GM18909 (cell line): Measurements from ENCODE around the gene CDK5R2.
"Not testable (repeated sequence)": the region's sequence is repeated elsewhere in the genome, so short reads cannot be mapped to it uniquely, and the experiment has no call there.

Source experiments
- ATAC-seq: cut with Tn5 transposase; IDR thresholded peaks from one replicate; pipeline ENCODE4 v1.9.1; 2021; ENCODE audit warnings: mild to moderate bottlenecking; ENCODE audit not compliant: unreplicated experiment, poor library complexity

CDK5R2 gene

GRCh38 chr2:218959141-218959731 is at the start of gene CDK5R2:
CDK5R2 (plus strand) TSS chr2:218959666; CDS start chr2:218959821, 155 bp downstream.
- peak; percentile 96 for ATAC-seq

GRCh38 chr2:218910741-218911140 is 48.7 kb upstream of the CDK5R2 start:
- no peak for ATAC-seq

GRCh38 chr2:218920504-218920903 is 39.0 kb upstream of the CDK5R2 start:
- ATAC-seq, result no peak

- ATAC-seq, result no peak
Observed at GRCh38 chr2:218924757-218925156, 34.7 kb upstream of the CDK5R2 start.

- no peak for ATAC-seq
Observed at GRCh38 chr2:218925434-218925833, 34.0 kb upstream of the CDK5R2 start.

GRCh38 chr2:218927422-218927821 is 32.0 kb upstream of the CDK5R2 start:
- ATAC-seq, result no peak

- ATAC-seq, result no peak
Observed at GRCh38 chr2:218927876-218928275, 31.6 kb upstream of the CDK5R2 start.

- ATAC-seq, result not testable (repeated sequence)
Observed at GRCh38 chr2:218930488-218930887, 29.0 kb upstream of the CDK5R2 start.

GRCh38 chr2:218931751-218932150 is 27.7 kb upstream of the CDK5R2 start:
- ATAC-seq, result not testable (repeated sequence)

GRCh38 chr2:218944759-218945404 is 14.6 kb upstream of the CDK5R2 start:
- no peak for ATAC-seq

- no peak for ATAC-seq
Observed at GRCh38 chr2:218946621-218947020, 12.8 kb upstream of the CDK5R2 start.

GRCh38 chr2:218952160-218952559 is 7.3 kb upstream of the CDK5R2 start:
- no peak for ATAC-seq

- no peak for ATAC-seq
Observed at GRCh38 chr2:218953366-218953954, 6.0 kb upstream of the CDK5R2 start.

GRCh38 chr2:218954541-218955300 is 4.7 kb upstream of the CDK5R2 start:
- no peak for ATAC-seq

- ATAC-seq, result no peak
Observed at GRCh38 chr2:218956039-218956438, 3.4 kb upstream of the CDK5R2 start.

- no peak for ATAC-seq
Observed at GRCh38 chr2:218957671-218958070, 1.8 kb upstream of the CDK5R2 start.

- ATAC-seq, result no peak
Observed at GRCh38 chr2:218958276-218958675, 1.2 kb upstream of the CDK5R2 start.

GRCh38 chr2:218959761-218960308 is 369 bp downstream of the CDK5R2 start:
- no peak for ATAC-seq

- no peak for ATAC-seq
Observed at GRCh38 chr2:218960309-218961165, 1.1 kb downstream of the CDK5R2 start.

GRCh38 chr2:218961229-218961628 is 1.8 kb downstream of the CDK5R2 start:
- no peak for ATAC-seq
